H1 (cell line): ENCODE measurements around the gene CRHR1. TPM values are rescaled to one million over a fixed set of nuclear protein-coding genes. Genes with fewer than 3 reads are reported as not detected.

Experiments
- SP1 ChIP-seq: IDR thresholded peaks from 2 replicates; pipeline ENCODE4 v1.6.1; 2011; ENCODE audit warnings: low read depth, low read length
- polyA plus RNA-seq, 7 experiments: library from polyadenylated mRNA; depleted of rRNA in 3 of 7; stranded (reverse) in 5 of 7; unstranded in 2 of 7; fragments of >200 nt in 5 of 7; fragments of 200-250 nt in 2 of 7; gene quantifications; 1 replicate in 5 of 7; 2 replicates in 1 of 7; 4 replicates in 1 of 7; pipeline versions ENCODE4 v1.2.1 to v1.2.3, GENCODE V29; 2011 to 2013; ENCODE audit warnings: missing spikeins in 2 of 7, mixed read lengths in 2 of 7
- total RNA-seq: library from RNA; stranded (reverse); fragmentation: NEBNext Ultra II Directional; extraction: Animal tissue kit (Norgen Biotek cat#: 25700); gene quantifications from 2 replicates; pipeline ENCODE4 v1.2.1, GENCODE V29; 2021

The CRHR1 gene
- total and polyA plus RNA-seq, 2 of the 8 experiments (the other 6 are each of a cell fraction or from before 2014, with no cell fraction given) = 0.56 to 1.7 TPM

- TF ChIP-seq SP1 = no peak
Observed at GRCh38 chr17:45844695-45845375, 60.7 kb downstream of the CRHR1 start, which contains the start of gene SPPL2C (continued).
